AG04450 (cell line): ENCODE results near the gene RPP30. TPM values are rescaled to one million over a fixed set of nuclear protein-coding genes. Genes with fewer than 3 reads are reported as not detected.

Experiments used
- CTCF ChIA-PET: fragments of 300-600, 350-600 bp; formaldehyde crosslinking; extraction: SDS; loops from one replicate; lab custom pipeline; 2022; ENCODE audit warnings: antibody characterized with exemption, inconsistent platforms; lab: Charles Lee
- POLR2A ChIA-PET: fragments of 350-600 bp; formaldehyde crosslinking; extraction: SDS; loops from one replicate; lab custom pipeline; 2021; ENCODE audit warnings: antibody characterized with exemption, inconsistent platforms; lab: Yijun Ruan, JAX
- DNase-seq: peaks from one replicate; pipeline ENCODE4 v3.0.0-alpha.2; 2011; ENCODE audit warnings: low read depth, low spot score
- H3K27ac ChIP-seq: one replicate; pipeline ENCODE4 v1.5.1; 2012; ENCODE audit warnings: low read depth, low read length, control low read depth
- H3K27me3 ChIP-seq: one replicate; pipeline ENCODE4 v1.6.0; 2012; ENCODE audit warnings: low read length; ENCODE audit not compliant: control insufficient read depth, insufficient read depth
- H3K4me3 ChIP-seq: 2 replicates; pipeline ENCODE4 v1.5.1; 2011; ENCODE audit warnings: mild to moderate bottlenecking, low read depth, low read length, control low read depth
- H3K9me3 ChIP-seq: 2 replicates; pipeline ENCODE4 v1.5.1; 2012; ENCODE audit warnings: low read length; ENCODE audit not compliant: control insufficient read depth, insufficient read depth
- CTCF ChIP-seq: IDR thresholded peaks from 2 replicates; pipeline ENCODE4 v1.5.1; 2011; ENCODE audit warnings: low read depth, low read length, control low read depth, inconsistent platforms
- polyA plus RNA-seq: library from polyadenylated mRNA; depleted of rRNA; stranded (reverse); fragments of >200 nt; gene quantifications from 2 replicates; pipeline ENCODE4 v1.2.3, GENCODE V29; 2011

RPP30 gene
- polyA plus RNA-seq, 1 experiment, result 43.7 TPM

- POLR2A ChIA-PET, result no interaction called here
- H3K27ac ChIP-seq, result no peak overlapping the region
These were observed 5.7 kb upstream of the RPP30 start for GRCh38 chr10:90866050-90866598.

GRCh38 chr10:90871279-90871765 is 452 bp upstream of the RPP30 start:
- peak overlapping the region; percentile 97 for H3K4me3 ChIP-seq
- peak; percentile 68 for TF ChIP-seq CTCF
- CTCF ChIA-PET, result interaction anchor here (0.9 to 4.2 kb wide), 12 partner anchors 8 to 659 kb away, joined by 3 to 32 read pairs (median 4); partner anchors contain the start of gene HTR7
- peaks cover 10% of the 10 kb centered on the region for H3K27me3 ChIP-seq
- H3K27ac ChIP-seq, result no peak overlapping the region
- DNase-seq, result peak; percentile 45
- H3K9me3 ChIP-seq, result peaks cover 3% of the 10 kb centered on the region
- POLR2A ChIA-PET, result interaction anchor here (0.6 kb wide), 1 partner anchor 292 kb away, joined by 5 read pairs; no protein-coding TSS in a partner anchor

More at GRCh38 chr10:90866050-90866598, 5.7 kb upstream of the RPP30 start:
- DNase-seq, result no peak
- CTCF ChIA-PET, result interaction anchor here (0.6 to 10.9 kb wide), 27 partner anchors 9 to 1460 kb away, joined by 3 to 249 read pairs (median 3); partner anchors contain the start of gene HTR7
- Histone ChIP-seq H3K27me3 (peaks cover 17% of the 10 kb centered on the region), H3K4me3 (no peak overlapping the region), H3K9me3 (peaks cover 3% of the 10 kb centered on the region; the same call in 1 of the 2 replicates)
- TF ChIP-seq CTCF, result no peak

- H3K27ac ChIP-seq, result no peak overlapping the region
- H3K4me3 ChIP-seq, result peak overlapping the region; percentile 97
- ChIA-PET POLR2A (no interaction called here), CTCF (interaction anchor here (0.6 to 4.2 kb wide), 7 partner anchors 10 to 517 kb away, joined by 3 to 32 read pairs (median 7); partner anchors contain the start of gene HTR7)
- no peak for DNase-seq
- H3K9me3 ChIP-seq, result peaks cover 3% of the 10 kb centered on the region
- TF ChIP-seq CTCF, result no peak
- peaks cover 2% of the 10 kb centered on the region for H3K27me3 ChIP-seq
These were observed 860 bp downstream of the RPP30 start for GRCh38 chr10:90872648-90873020.

- no peak overlapping the region for H3K4me3 ChIP-seq
- no peak for TF ChIP-seq CTCF
- CTCF ChIA-PET, result interaction anchor here (0.6 to 2.5 kb wide), 25 partner anchors 7 to 1059 kb away, joined by 3 to 54 read pairs (median 4); partner anchors contain the start of gene RPP30
- POLR2A ChIA-PET, result no interaction called here
- H3K9me3 ChIP-seq, result no peaks in the 10 kb centered on the region
- no peak overlapping the region for H3K27ac ChIP-seq
- DNase-seq, result no peak
- H3K27me3 ChIP-seq, result no peaks in the 10 kb centered on the region
These were observed 7.3 kb downstream of the RPP30 start for GRCh38 chr10:90879062-90879461.
